Esophagus squamous epithelium (tissue), 4 donors: Measurements from ENCODE around the gene SUSD4.

Experiments
- POLR2A ChIP-seq, 4 donors: fragments of 450-650 bp; IDR thresholded peaks; one replicate each; pipeline ENCODE4 v1.6.1; 2017; ENCODE audit warnings: antibody characterized with exemption in 4 of 4, mild to moderate bottlenecking in 4 of 4, moderate library complexity in 3 of 4
- TF ChIP-seq, protein P1 (sequence below), 6 experiments: fragments of 450-650 bp in 4 of 6; fragments of 200-600 bp in 2 of 6; sonication (generic) in 2 of 6; IDR thresholded peaks; one replicate each; pipeline ENCODE4 v1.5.1; 2016 to 2019; ENCODE audit warnings: antibody characterized with exemption in 6 of 6, mild to moderate bottlenecking in 4 of 6, moderate library complexity in 4 of 6

GRCh38 chr1:223323491-223324484, 40.2 kb downstream of the SUSD4 start:
- TF ChIP-seq, protein P1, sequence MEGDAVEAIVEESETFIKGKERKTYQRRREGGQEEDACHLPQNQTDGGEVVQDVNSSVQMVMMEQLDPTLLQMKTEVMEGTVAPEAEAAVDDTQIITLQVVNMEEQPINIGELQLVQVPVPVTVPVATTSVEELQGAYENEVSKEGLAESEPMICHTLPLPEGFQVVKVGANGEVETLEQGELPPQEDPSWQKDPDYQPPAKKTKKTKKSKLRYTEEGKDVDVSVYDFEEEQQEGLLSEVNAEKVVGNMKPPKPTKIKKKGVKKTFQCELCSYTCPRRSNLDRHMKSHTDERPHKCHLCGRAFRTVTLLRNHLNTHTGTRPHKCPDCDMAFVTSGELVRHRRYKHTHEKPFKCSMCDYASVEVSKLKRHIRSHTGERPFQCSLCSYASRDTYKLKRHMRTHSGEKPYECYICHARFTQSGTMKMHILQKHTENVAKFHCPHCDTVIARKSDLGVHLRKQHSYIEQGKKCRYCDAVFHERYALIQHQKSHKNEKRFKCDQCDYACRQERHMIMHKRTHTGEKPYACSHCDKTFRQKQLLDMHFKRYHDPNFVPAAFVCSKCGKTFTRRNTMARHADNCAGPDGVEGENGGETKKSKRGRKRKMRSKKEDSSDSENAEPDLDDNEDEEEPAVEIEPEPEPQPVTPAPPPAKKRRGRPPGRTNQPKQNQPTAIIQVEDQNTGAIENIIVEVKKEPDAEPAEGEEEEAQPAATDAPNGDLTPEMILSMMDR (IDR thresholded peaks at IDR 0.05) = no peak
- TF ChIP-seq POLR2A (IDR thresholded peaks at IDR 0.05) = no peak
